Upper lobe of left lung (tissue), 6 donors: ENCODE measurements around the gene SLC16A9. TPM values are rescaled to one million over a fixed set of nuclear protein-coding genes. Genes with fewer than 3 reads are reported as not detected.

Experiments used
- ATAC-seq, 2 donors: fragments of 200-7000 bp; cut with Tn5 transposase; one replicate each; pipeline ENCODE4 v1.9.1; 2022; ENCODE audit warnings: mild to moderate bottlenecking in 2 of 2, moderate library complexity in 2 of 2; ENCODE audit not compliant: low FRiP score in 2 of 2
- DNase-seq, 2 donors: peaks; one replicate each; pipeline ENCODE4 v3.0.0-alpha.2; 2019 to 2020
- H3K27ac ChIP-seq, 4 donors: fragments of 200-600 bp; sonication (generic); one replicate each; pipeline ENCODE4 v1.5.1; 2016 to 2019
- H3K27me3 ChIP-seq, 4 donors: fragments of 200-600 bp; sonication (generic); one replicate each; pipeline ENCODE4 v1.5.1; 2017 to 2019
- H3K36me3 ChIP-seq, 4 donors: fragments of 200-600 bp; sonication (generic); one replicate each; pipeline ENCODE4 v1.5.1; 2016 to 2019
- H3K4me1 ChIP-seq, 4 donors: fragments of 200-600 bp; sonication (generic); one replicate each; pipeline ENCODE4 v1.5.1; 2018 to 2019
- H3K4me3 ChIP-seq, 4 donors: fragments of 200-600 bp; sonication (generic); one replicate each; pipeline ENCODE4 v1.5.1; 2017 to 2019; ENCODE audit warnings: mild to moderate bottlenecking in 2 of 4, moderate library complexity in 1 of 4
- H3K9me3 ChIP-seq, 4 donors: fragments of 200-600 bp; sonication (generic); one replicate each; pipeline ENCODE4 v1.5.1; 2018 to 2019
- CTCF ChIP-seq, 6 experiments: fragments of 450-650 bp in 4 of 6; fragments of 200-600 bp in 2 of 6; sonication (generic) in 2 of 6; IDR thresholded peaks; one replicate each; pipeline ENCODE4 v1.5.1; 2016 to 2019; ENCODE audit warnings: antibody characterized with exemption in 6 of 6
- EP300 ChIP-seq, 4 donors: sonication (generic); formaldehyde crosslinking; IDR thresholded peaks; one replicate each; pipeline ENCODE4 v1.5.1; 2017; ENCODE audit warnings: antibody characterized with exemption in 4 of 4, control low read depth in 2 of 4
- POLR2A ChIP-seq, 4 donors: fragments of 450-650 bp; IDR thresholded peaks; one replicate each; pipeline ENCODE4 v1.5.1; 2016 to 2017; ENCODE audit warnings: antibody characterized with exemption in 4 of 4, mild to moderate bottlenecking in 2 of 4
- POLR2AphosphoS5 ChIP-seq, 2 donors: sonication (generic); formaldehyde crosslinking; IDR thresholded peaks; one replicate each; pipeline ENCODE4 v1.5.1; 2017; ENCODE audit warnings: antibody characterized with exemption in 2 of 2
- WGBS, 2 donors: methylation state at CpG; one replicate each; pipeline ENCODE4 v1.1.5; 2017 to 2018; 5-methylcytosine and 5-hydroxymethylcytosine counted together
- total RNA-seq, 6 donors: library from RNA; depleted of rRNA in 4 of 6; stranded (reverse); fragments of >200 nt in 4 of 6; gene quantifications; one replicate each; pipeline versions ENCODE4 v1.1.0 to v1.2.1, GENCODE V29; 2016 to 2021
- donor health status: DM: no; HTN: no; CAD: no; lungs with moderate emphysema.
- donor health status: DM: no; HTN: yes; CAD: no; lungs with severe emphysema.

Gene SLC16A9
- total RNA-seq, 6 donors from 2014 or later = 0.79 to 1.1 (median 1.1) TPM; not detected in 2

GRCh38 chr10:59705931-59706330 lies 3.7 kb downstream of the SLC16A9 start:
- peaks cover 10 to 21% (median 14%) of the 10 kb centered on the region in 4 donors for H3K4me1 ChIP-seq
- no peak overlapping the region for H3K4me3 ChIP-seq
- peaks cover 0 to 15% (median 1%) of the 10 kb centered on the region in 4 donors for H3K27me3 ChIP-seq
- no peak for DNase-seq
- no peaks in the 10 kb centered on the region for H3K36me3 ChIP-seq
- H3K9me3 ChIP-seq = no peaks in the 10 kb centered on the region
- ATAC-seq = no peak
- no peak overlapping the region for H3K27ac ChIP-seq
- TF ChIP-seq CTCF (IDR thresholded peaks at IDR 0.05) = no peak
- TF ChIP-seq POLR2A (IDR thresholded peaks at IDR 0.05) = no peak
- TF ChIP-seq EP300 (IDR thresholded peaks at IDR 0.05) = no peak
- TF ChIP-seq POLR2AphosphoS5 (IDR thresholded peaks at IDR 0.05) = no peak

DNA sequence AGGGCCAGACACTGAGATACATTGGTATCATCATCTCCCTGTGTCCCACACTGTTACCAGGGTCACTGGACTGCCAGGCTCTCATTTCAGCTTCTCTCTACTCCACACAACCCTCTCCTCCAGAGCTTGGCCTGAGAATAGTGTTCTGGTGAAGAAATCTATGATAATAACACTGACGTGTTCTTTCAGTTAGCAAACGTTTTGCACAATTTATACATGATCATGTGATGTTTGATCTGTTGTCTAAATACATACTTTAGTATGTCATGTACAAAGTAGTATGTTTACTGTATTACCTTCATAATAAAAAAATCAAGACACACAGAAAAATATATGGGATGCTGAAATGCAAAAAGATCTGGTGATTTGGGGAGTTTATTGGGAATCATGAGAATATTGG lies 5.0 kb downstream of the SLC16A9 start:
- DNase-seq = no peak
- Histone ChIP-seq H3K4me1 (peaks cover 10 to 14% (median 11%) of the 10 kb centered on the region in 4 donors), H3K36me3 (no peaks in the 10 kb centered on the region), H3K4me3 (no peak overlapping the region), H3K27ac (no peak overlapping the region), H3K9me3 (no peaks in the 10 kb centered on the region), H3K27me3 (peaks cover 0 to 12% (median under 1%) of the 10 kb centered on the region in 4 donors)
- no peak for TF ChIP-seq POLR2AphosphoS5 (IDR thresholded peaks at IDR 0.05)
- TF ChIP-seq CTCF (IDR thresholded peaks at IDR 0.05) = no peak
- TF ChIP-seq EP300 (IDR thresholded peaks at IDR 0.05) = no peak
- TF ChIP-seq POLR2A (IDR thresholded peaks at IDR 0.05) = no peak
- no peak for ATAC-seq
- 50 to 53% methylated on average over 2 of the region's 2 CpGs for WGBS, 2 donors

DNA sequence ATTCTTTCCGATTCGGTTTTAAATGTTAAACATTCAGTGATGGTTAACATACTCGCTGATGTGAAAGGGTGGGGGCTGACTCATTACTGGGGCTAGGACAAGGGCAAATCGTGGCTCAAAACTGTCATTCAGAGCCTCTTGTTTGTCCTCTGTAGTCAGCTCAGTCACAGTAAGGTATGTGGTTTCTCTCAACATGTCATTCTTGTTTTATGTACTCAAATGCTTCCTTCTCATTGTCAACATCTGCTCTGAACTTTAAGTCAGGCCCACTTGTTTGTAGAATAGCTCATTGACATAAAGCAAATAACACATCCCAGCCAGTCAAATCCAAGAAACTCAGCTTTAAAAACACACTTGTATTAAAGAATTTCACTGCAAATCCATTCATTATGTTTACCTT lies 7.3 kb downstream of the SLC16A9 start:
- Histone ChIP-seq H3K36me3 (no peaks in the 10 kb centered on the region), H3K27ac (no peak overlapping the region), H3K27me3 (no peaks in the 10 kb centered on the region), H3K4me3 (no peak overlapping the region), H3K4me1 (no peaks in the 10 kb centered on the region), H3K9me3 (no peaks in the 10 kb centered on the region)
- DNase-seq = no peak
- no peak for TF ChIP-seq CTCF (IDR thresholded peaks at IDR 0.05)
- WGBS, 2 donors = 75 to 83% methylated on average over 4 of the region's 4 CpGs
- no peak for ATAC-seq

GRCh38 chr10:59700709-59701108 lies 8.9 kb downstream of the SLC16A9 start:
- 51 to 61% methylated on average over 4 of the region's 4 CpGs for WGBS, 2 donors
- DNase-seq = no peak
- no peaks in the 10 kb centered on the region for H3K27me3 ChIP-seq
- H3K9me3 ChIP-seq = no peaks in the 10 kb centered on the region
- TF ChIP-seq POLR2AphosphoS5 (IDR thresholded peaks at IDR 0.05) (no peak), EP300 (IDR thresholded peaks at IDR 0.05) (no peak), CTCF (IDR thresholded peaks at IDR 0.05) (no peak), POLR2A (IDR thresholded peaks at IDR 0.05) (no peak)
- H3K27ac ChIP-seq = no peak overlapping the region
- ATAC-seq = no peak
- no peaks in the 10 kb centered on the region for H3K36me3 ChIP-seq
- H3K4me1 ChIP-seq = no peaks in the 10 kb centered on the region
- no peak overlapping the region for H3K4me3 ChIP-seq

DNA sequence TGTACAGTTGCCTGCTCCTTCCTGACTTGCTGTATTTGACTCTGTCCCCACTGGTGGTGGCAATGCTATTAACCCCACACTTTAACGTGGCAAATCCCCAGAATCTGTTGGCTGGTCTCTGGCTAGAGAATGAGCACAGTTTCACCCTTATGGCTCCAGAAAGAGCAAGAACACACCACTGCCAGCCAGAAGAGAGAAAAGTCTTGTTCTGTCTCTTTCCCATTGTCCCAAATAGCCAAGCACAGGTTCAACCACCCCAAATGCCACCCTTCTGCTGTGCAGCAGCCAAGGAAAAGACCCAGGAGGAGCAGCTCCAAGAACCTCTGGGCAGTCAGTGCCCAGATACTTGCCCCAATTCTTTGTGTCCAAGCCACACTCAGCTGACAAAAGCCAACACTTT lies 11.3 kb downstream of the SLC16A9 start:
- no peak for DNase-seq

More for the DNA sequence above, 11.3 kb downstream of the SLC16A9 start:
- Histone ChIP-seq H3K4me1 (no peaks in the 10 kb centered on the region), H3K36me3 (no peaks in the 10 kb centered on the region), H3K27me3 (no peaks in the 10 kb centered on the region), H3K4me3 (no peak overlapping the region), H3K27ac (no peak overlapping the region), H3K9me3 (no peaks in the 10 kb centered on the region)
- TF ChIP-seq CTCF (IDR thresholded peaks at IDR 0.05) (no peak), POLR2A (IDR thresholded peaks at IDR 0.05) (no peak), POLR2AphosphoS5 (IDR thresholded peaks at IDR 0.05) (no peak), EP300 (IDR thresholded peaks at IDR 0.05) (no peak)
- no peak for ATAC-seq
- WGBS, 2 donors = 45 to 68% methylated on average over 1 of the region's 1 CpG
